GM19035 (cell line): Measurements from ENCODE around the gene VLDLR.

Experiments
- ATAC-seq: cut with Tn5 transposase; IDR thresholded peaks from one replicate; pipeline ENCODE4 v1.9.1; 2021; ENCODE audit not compliant: unreplicated experiment

The VLDLR gene

GRCh38 chr9:2620919-2621721, 467 bp upstream of the VLDLR start:
- peak; percentile 37 for ATAC-seq

- ATAC-seq, result peak; percentile 35
Measured at GRCh38 chr9:2622461-2623287, 1.1 kb downstream of the VLDLR start.

- no peak for ATAC-seq
Measured at GRCh38 chr9:2623288-2624050, 1.9 kb downstream of the VLDLR start.

- no peak for ATAC-seq
Measured at GRCh38 chr9:2624051-2624682, 2.6 kb downstream of the VLDLR start.

GRCh38 chr9:2625427-2625826, 3.8 kb downstream of the VLDLR start:
- no peak for ATAC-seq

- no peak for ATAC-seq
Measured at GRCh38 chr9:2628919-2629318, 7.3 kb downstream of the VLDLR start.

GRCh38 chr9:2630158-2630557, 8.6 kb downstream of the VLDLR start:
- ATAC-seq, result no peak

GRCh38 chr9:2631263-2631662, 9.7 kb downstream of the VLDLR start:
- no peak for ATAC-seq

GRCh38 chr9:2634153-2634552, 12.6 kb downstream of the VLDLR start:
- no peak for ATAC-seq

GRCh38 chr9:2634818-2635217, 13.2 kb downstream of the VLDLR start:
- ATAC-seq, result no peak

GRCh38 chr9:2635922-2636321, 14.3 kb downstream of the VLDLR start:
- no peak for ATAC-seq

GRCh38 chr9:2637390-2637789, 15.8 kb downstream of the VLDLR start:
- ATAC-seq, result no peak

GRCh38 chr9:2638871-2639673, 17.5 kb downstream of the VLDLR start:
- ATAC-seq, result peak; percentile 95

GRCh38 chr9:2639786-2640185, 18.2 kb downstream of the VLDLR start:
- ATAC-seq, result no peak

- ATAC-seq, result no peak
Measured at GRCh38 chr9:2640570-2640969, 19.0 kb downstream of the VLDLR start.

GRCh38 chr9:2641033-2641432, 19.4 kb downstream of the VLDLR start:
- ATAC-seq, result no peak

GRCh38 chr9:2642068-2642467, 20.5 kb downstream of the VLDLR start:
- no peak for ATAC-seq

- ATAC-seq, result no peak
Measured at GRCh38 chr9:2645569-2645968, 24.0 kb downstream of the VLDLR start.

- peak; percentile 48 for ATAC-seq
Measured at GRCh38 chr9:2655411-2655901, 33.9 kb downstream of the VLDLR start.

- ATAC-seq, result no peak
Measured at GRCh38 chr9:2657427-2657826, 35.8 kb downstream of the VLDLR start.
